ENCODE data around the gene CDH13.

The CDH13 gene

GRCh38 chr16:83365166-83365565 lies 738.4 kb downstream of the CDH13 start:
- no peak for DNase-seq (ENCODE audit: low read depth in 1 of 2, low spot score in 1 of 2)
- H3K27ac ChIP-seq (replicated peaks): no peak overlapping the region
- TF ChIP-seq GABPA (IDR thresholded peaks at IDR 0.05; ENCODE audit: low read depth) (no peak), REST (IDR thresholded peaks at IDR 0.05; ENCODE audit: insufficient replicate concordance, low read depth) (no peak)
- H3K27me3 ChIP-seq (ENCODE audit: insufficient read depth, poor library complexity, severe bottlenecking): no peaks in the 10 kb centered on the region
- no peak overlapping the region for H3K4me3 ChIP-seq (replicated peaks; ENCODE audit: insufficient read depth, low read length)

DNA sequence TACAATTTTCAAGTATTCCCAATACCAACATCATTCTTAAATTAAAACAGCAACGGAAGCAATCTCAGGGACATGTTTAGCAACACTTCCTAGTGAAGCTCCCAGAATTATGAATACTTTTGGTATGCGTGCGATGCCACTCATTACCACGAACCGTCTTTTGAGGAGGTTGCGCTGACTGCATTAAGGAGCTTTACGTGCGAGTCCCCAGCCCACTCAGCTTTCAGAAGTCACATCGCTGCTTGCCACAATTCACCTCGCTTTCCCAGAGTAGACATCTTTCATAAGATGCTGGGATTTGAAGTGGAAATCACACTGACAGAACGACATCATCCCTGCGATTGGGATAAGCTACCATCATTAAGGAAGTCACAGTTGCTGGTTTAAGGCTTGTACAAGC lies 739.5 kb downstream of the CDH13 start:
- no peak for TF ChIP-seq POLR2AphosphoS5 (IDR thresholded peaks at IDR 0.05; ENCODE audit: low read depth)
- no peak for TF ChIP-seq SPI1 (IDR thresholded peaks at IDR 0.05; ENCODE audit: borderline replicate concordance, low read depth)
- TF ChIP-seq GABPA (IDR thresholded peaks at IDR 0.05; ENCODE audit: low read depth): no peak
- no peak for TF ChIP-seq CTCF (IDR thresholded peaks at IDR 0.05; ENCODE audit: insufficient read depth, low read length)
- TF ChIP-seq REST (IDR thresholded peaks at IDR 0.05; ENCODE audit: insufficient replicate concordance, low read depth): no peak
- Histone ChIP-seq H3K27me3 (ENCODE audit: insufficient read depth, poor library complexity, severe bottlenecking) (no peaks in the 10 kb centered on the region), H3K4me3 (replicated peaks; ENCODE audit: insufficient read depth, low read length) (no peak overlapping the region), H3K27ac (replicated peaks) (no peak overlapping the region)
- no peak for DNase-seq (ENCODE audit: low read depth in 1 of 2, low spot score in 1 of 2)

DNA sequence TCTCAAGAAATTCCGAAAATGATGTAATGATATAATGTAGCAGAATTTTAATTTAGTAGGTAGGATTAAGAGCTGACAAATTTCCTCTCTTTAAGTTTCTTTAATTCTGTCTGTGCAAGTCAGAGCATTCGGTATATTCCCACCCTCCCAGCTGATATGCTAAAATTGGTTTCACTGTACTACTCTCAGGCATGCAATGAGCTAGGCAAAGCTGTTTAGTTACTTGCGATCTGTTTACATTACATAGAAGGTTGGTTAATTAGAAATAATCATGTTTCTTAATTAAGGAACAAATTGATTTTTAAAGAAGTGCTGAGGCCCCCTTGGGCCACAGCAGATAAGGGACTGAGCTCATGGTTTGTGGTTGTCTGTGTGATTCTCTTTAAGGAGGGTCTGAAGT lies 748.2 kb downstream of the CDH13 start:
- H3K27ac ChIP-seq (replicated peaks): no peak overlapping the region
- TF ChIP-seq GABPA (IDR thresholded peaks at IDR 0.05; ENCODE audit: low read depth): no peak
- TF ChIP-seq REST (IDR thresholded peaks at IDR 0.05; ENCODE audit: insufficient replicate concordance, low read depth): no peak
- TF ChIP-seq POLR2AphosphoS5 (IDR thresholded peaks at IDR 0.05; ENCODE audit: low read depth): no peak
- no peak for TF ChIP-seq CTCF (IDR thresholded peaks at IDR 0.05; ENCODE audit: insufficient read depth, low read length)
- no peak for TF ChIP-seq SPI1 (IDR thresholded peaks at IDR 0.05; ENCODE audit: borderline replicate concordance, low read depth)
- no peaks in the 10 kb centered on the region for H3K27me3 ChIP-seq (ENCODE audit: insufficient read depth, poor library complexity, severe bottlenecking)
- no peak overlapping the region for H3K4me3 ChIP-seq (replicated peaks; ENCODE audit: insufficient read depth, low read length)
- DNase-seq (ENCODE audit: low read depth in 1 of 2, low spot score in 1 of 2): no peak

- Histone ChIP-seq H3K4me3 (replicated peaks; ENCODE audit: insufficient read depth, low read length) (no peak overlapping the region), H3K27me3 (ENCODE audit: insufficient read depth, poor library complexity, severe bottlenecking) (no peaks in the 10 kb centered on the region), H3K27ac (replicated peaks) (no peak overlapping the region)
- DNase-seq (ENCODE audit: low read depth in 1 of 2, low spot score in 1 of 2): no peak
- TF ChIP-seq POLR2AphosphoS5 (IDR thresholded peaks at IDR 0.05; ENCODE audit: low read depth) (no peak), REST (IDR thresholded peaks at IDR 0.05; ENCODE audit: insufficient replicate concordance, low read depth) (no peak), SPI1 (IDR thresholded peaks at IDR 0.05; ENCODE audit: borderline replicate concordance, low read depth) (no peak), CTCF (IDR thresholded peaks at IDR 0.05; ENCODE audit: insufficient read depth, low read length) (no peak), GABPA (IDR thresholded peaks at IDR 0.05; ENCODE audit: low read depth) (no peak)
These were observed 763.0 kb downstream of the CDH13 start for GRCh38 chr16:83389751-83390150.
